OCI-LY7 (cell line): ENCODE data around the gene ZMIZ1. TPM values are rescaled to one million over a fixed set of nuclear protein-coding genes. Genes with fewer than 3 reads are reported as not detected.

Source experiments
- BruUV-seq: library from RNA; stranded (reverse); fragments of 400-500 nt; replicated peaks from 2 replicates; lab custom pipeline; 2021; lab: Mats Ljungman, UMichigan
- CTCF ChIA-PET: fragments of 300-600 bp; sonication (Branson Sonifier 250); formaldehyde crosslinking; loops from one replicate; lab custom pipeline; 2022; ENCODE audit warnings: antibody characterized with exemption; ENCODE audit not compliant: unreplicated experiment; lab: Charles Lee
- POLR2A ChIA-PET: fragments of 300-600 bp; sonication (Branson Sonifier 250); formaldehyde crosslinking; loops from one replicate; lab custom pipeline; 2022; ENCODE audit warnings: antibody characterized with exemption; lab: Charles Lee
- DNase-seq: peaks from one replicate; pipeline ENCODE4 v3.0.0-alpha.2; 2015; ENCODE audit warnings: low spot score
- H2AFZ ChIP-seq: fragments of 200-600 bp; sonication (generic), shearing (Covaris generic); 2 replicates; pipeline ENCODE4 v1.6.1; 2014; ENCODE audit warnings: mild to moderate bottlenecking, antibody characterized with exemption, low read length, moderate library complexity
- H3K27ac ChIP-seq: fragments of 200-600 bp; sonication (generic); 2 replicates; pipeline ENCODE4 v1.5.1; 2014; ENCODE audit warnings: mixed run types, low read depth, mild to moderate bottlenecking, moderate library complexity, low read length, inconsistent platforms; ENCODE audit not compliant: poor library complexity, severe bottlenecking
- H3K36me3 ChIP-seq: fragments of 200-600 bp; sonication (generic); 2 replicates; pipeline ENCODE4 v1.6.1; 2014; ENCODE audit warnings: mild to moderate bottlenecking, antibody characterized with exemption, low read length, moderate library complexity, mixed read lengths; ENCODE audit not compliant: insufficient read depth
- H3K4me1 ChIP-seq: fragments of 200-600 bp; sonication (generic); 2 replicates; pipeline ENCODE4 v1.5.1; 2014; ENCODE audit warnings: mild to moderate bottlenecking, low read length; ENCODE audit not compliant: insufficient read depth, poor library complexity, severe bottlenecking
- H3K4me2 ChIP-seq: fragments of 200-600 bp; sonication (generic); 2 replicates; pipeline ENCODE4 v1.6.1; 2014; ENCODE audit warnings: mild to moderate bottlenecking, low read length
- H3K4me3 ChIP-seq: fragments of 200-600 bp; sonication (generic); 2 replicates; pipeline ENCODE4 v1.5.1; 2014; ENCODE audit warnings: mild to moderate bottlenecking, low read depth, low read length; ENCODE audit not compliant: poor library complexity, severe bottlenecking
- H3K79me2 ChIP-seq: fragments of 200-600 bp; sonication (generic); 2 replicates; pipeline ENCODE4 v1.6.1; 2016; ENCODE audit warnings: low read depth, mild to moderate bottlenecking, low read length, moderate library complexity, mixed read lengths; ENCODE audit not compliant: insufficient read depth
- H3K9me2 ChIP-seq: fragments of 200-600 bp; sonication (generic); 2 replicates; pipeline ENCODE4 v1.6.1; 2016; ENCODE audit warnings: mild to moderate bottlenecking, low read length, mixed read lengths; ENCODE audit not compliant: insufficient read depth
- H3K9me3 ChIP-seq: fragments of 200-600 bp; sonication (generic); 2 replicates; pipeline ENCODE4 v1.6.1; 2014; ENCODE audit warnings: mild to moderate bottlenecking, mixed run types, low read length, mixed read lengths
- H4K20me1 ChIP-seq: fragments of 200-600 bp; sonication (generic); 2 replicates; pipeline ENCODE4 v1.6.1; 2014; ENCODE audit warnings: mild to moderate bottlenecking, antibody characterized with exemption, low read length, moderate library complexity, mixed read lengths; ENCODE audit not compliant: insufficient read depth
- EZH2phosphoT487 ChIP-seq: fragments of 200-600 bp; sonication (generic); IDR thresholded peaks from 2 replicates; pipeline ENCODE4 v1.6.1; 2018; ENCODE audit warnings: low read depth, borderline replicate concordance, mild to moderate bottlenecking, mixed run types, antibody characterized with exemption, low read length, moderate library complexity, mixed read lengths
- intact Hi-C: fragments of 100-400 bp; cut with micrococcal nuclease; formaldehyde crosslinking; loops from one replicate; pipeline ENCODE4 v1.10.0; 2022; ENCODE audit not compliant: unreplicated experiment
- total RNA-seq, 2 experiments: library from RNA; depleted of rRNA in 1 of 2; stranded (reverse); fragments of >200 nt in 1 of 2; shearing (Covaris generic) in 1 of 2; gene quantifications; 2 replicates each; pipeline ENCODE4 v1.2.3, GENCODE V29; 2014 to 2022
- TF ChIP-seq, protein P1 (sequence below): fragments of 200-600 bp; sonication (generic); conservative IDR thresholded peaks from 2 replicates; pipeline ENCODE4 v1.5.1; 2014; ENCODE audit warnings: mild to moderate bottlenecking, antibody characterized with exemption, low read length, moderate library complexity, mixed read lengths

Gene ZMIZ1
- total RNA-seq, 2 experiments from 2014 or later = 20.4 to 66.9 TPM

DNA sequence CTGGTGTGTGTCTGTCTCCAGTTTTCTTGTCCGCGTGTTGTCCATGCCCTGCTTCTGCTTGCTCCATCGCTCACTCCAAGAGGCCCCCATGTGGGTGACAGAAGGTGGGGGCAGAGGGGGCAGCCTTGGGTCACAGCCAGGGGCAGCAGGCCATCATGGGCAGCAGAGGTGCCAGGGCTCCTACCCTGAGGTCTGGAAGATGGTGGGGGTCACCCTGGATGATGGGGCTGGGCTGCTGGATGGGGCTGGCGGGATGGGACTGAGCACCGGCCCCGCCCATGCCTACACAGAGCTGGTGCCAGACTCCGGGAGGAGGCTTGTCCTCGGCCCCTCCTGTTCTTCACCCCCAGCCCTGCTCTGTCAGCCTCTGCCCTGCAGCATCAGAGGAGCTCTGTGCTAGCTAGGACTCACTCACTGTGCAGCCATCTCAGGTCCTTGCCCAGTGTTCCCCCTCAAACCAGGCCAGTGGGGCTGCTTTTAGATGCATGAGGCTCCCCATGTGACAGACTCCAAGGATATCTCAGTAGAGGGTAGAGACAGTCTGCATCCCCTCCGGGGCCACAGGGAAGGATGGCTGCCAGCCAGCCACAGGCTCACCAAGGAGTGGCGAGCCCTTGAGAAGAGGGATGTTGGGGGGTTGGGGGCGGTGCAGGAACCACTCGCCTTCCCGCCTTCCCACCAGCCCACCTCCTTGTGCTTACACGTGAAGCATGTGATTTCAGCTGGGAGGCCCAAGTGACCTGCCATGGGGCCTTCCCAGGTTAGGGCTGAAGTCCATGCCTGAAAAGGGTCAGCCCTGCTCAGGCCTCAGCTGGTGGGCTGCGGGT lies 243.0 kb downstream of the ZMIZ1 start:
- Histone ChIP-seq H3K36me3 (peaks cover 55% of the 10 kb centered on the region), H3K27ac (no peak overlapping the region), H3K4me2 (no peak overlapping the region), H4K20me1 (no peaks in the 10 kb centered on the region), H3K9me3 (no peaks in the 10 kb centered on the region), H3K4me3 (no peak overlapping the region), H3K79me2 (no peaks in the 10 kb centered on the region), H3K9me2 (no peaks in the 10 kb centered on the region), H2AFZ (no peak overlapping the region), H3K4me1 (peaks cover 12% of the 10 kb centered on the region)
- intact Hi-C loops = no loop called here
- POLR2A ChIA-PET = interaction anchor here (0.7 kb wide), 1 partner anchor 1322 kb away, joined by 3 read pairs; no protein-coding TSS in a partner anchor
- BruUV-seq = no TSS peak
- no peak for DNase-seq
- CTCF ChIA-PET = no interaction called here
- TF ChIP-seq EZH2phosphoT487 = no peak
- TF ChIP-seq, protein P1, sequence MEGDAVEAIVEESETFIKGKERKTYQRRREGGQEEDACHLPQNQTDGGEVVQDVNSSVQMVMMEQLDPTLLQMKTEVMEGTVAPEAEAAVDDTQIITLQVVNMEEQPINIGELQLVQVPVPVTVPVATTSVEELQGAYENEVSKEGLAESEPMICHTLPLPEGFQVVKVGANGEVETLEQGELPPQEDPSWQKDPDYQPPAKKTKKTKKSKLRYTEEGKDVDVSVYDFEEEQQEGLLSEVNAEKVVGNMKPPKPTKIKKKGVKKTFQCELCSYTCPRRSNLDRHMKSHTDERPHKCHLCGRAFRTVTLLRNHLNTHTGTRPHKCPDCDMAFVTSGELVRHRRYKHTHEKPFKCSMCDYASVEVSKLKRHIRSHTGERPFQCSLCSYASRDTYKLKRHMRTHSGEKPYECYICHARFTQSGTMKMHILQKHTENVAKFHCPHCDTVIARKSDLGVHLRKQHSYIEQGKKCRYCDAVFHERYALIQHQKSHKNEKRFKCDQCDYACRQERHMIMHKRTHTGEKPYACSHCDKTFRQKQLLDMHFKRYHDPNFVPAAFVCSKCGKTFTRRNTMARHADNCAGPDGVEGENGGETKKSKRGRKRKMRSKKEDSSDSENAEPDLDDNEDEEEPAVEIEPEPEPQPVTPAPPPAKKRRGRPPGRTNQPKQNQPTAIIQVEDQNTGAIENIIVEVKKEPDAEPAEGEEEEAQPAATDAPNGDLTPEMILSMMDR = no peak

DNA sequence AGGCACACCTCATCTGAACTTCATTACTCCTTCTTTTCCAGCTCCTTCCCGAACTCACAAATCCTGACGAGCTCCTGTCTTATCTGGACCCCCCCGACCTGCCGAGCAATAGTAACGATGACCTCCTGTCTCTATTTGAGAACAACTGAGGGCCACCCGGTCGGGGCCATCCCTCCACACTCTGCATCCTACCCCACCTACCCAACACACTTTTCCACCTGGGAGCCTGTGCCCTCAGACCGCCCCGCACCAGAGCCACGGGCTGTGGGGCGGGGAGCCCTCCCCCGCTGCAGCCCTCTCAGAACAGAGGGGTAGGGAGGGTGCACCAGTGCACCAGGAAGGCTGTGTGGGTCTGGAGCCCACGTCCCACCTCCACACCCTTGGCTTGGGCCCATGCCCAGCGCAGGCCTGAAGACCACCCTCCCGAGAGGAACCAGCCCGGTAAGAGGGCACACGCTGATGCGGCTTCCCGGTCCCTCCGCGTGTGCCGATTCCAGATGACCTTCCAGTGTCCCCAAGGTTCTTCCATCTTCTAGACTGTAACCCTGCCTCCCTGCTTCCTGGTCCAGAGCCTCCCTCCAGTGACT lies 243.9 kb downstream of the ZMIZ1 start:
- H4K20me1 ChIP-seq = no peaks in the 10 kb centered on the region
- no TSS peak for BruUV-seq

More for the DNA sequence above, 243.9 kb downstream of the ZMIZ1 start:
- TF ChIP-seq, protein P1 = no peak
- TF ChIP-seq EZH2phosphoT487 = no peak
- no peak overlapping the region for H2AFZ ChIP-seq
- POLR2A ChIA-PET = no interaction called here
- CTCF ChIA-PET = no interaction called here
- H3K4me1 ChIP-seq = peaks cover 21% of the 10 kb centered on the region
- H3K27ac ChIP-seq = no peak overlapping the region
- no peaks in the 10 kb centered on the region for H3K9me3 ChIP-seq
- H3K9me2 ChIP-seq = no peaks in the 10 kb centered on the region
- intact Hi-C loops = no loop called here
- H3K79me2 ChIP-seq = no peaks in the 10 kb centered on the region
- H3K4me3 ChIP-seq = no peak overlapping the region
- H3K4me2 ChIP-seq = no peak overlapping the region
- peaks cover 46% of the 10 kb centered on the region for H3K36me3 ChIP-seq
- no peak for DNase-seq
